Subcutaneous adipose tissue (tissue), 4 donors: ENCODE measurements around the gene BCL7A. TPM values are rescaled to one million over a fixed set of nuclear protein-coding genes. Genes with fewer than 3 reads are reported as not detected.

Experiments
- CTCF ChIP-seq: fragments of 450-650 bp; IDR thresholded peaks from one replicate; pipeline ENCODE4 v1.5.1; 2016; ENCODE audit warnings: low read depth, mild to moderate bottlenecking, control low read depth, antibody characterized with exemption, moderate library complexity
- total RNA-seq, 4 donors: library from RNA; depleted of rRNA; stranded (reverse); fragments of >200 nt; gene quantifications; one replicate each; pipeline ENCODE4 v1.1.0, GENCODE V29; 2016

The BCL7A gene
- total RNA-seq, 4 donors from 2014 or later = 2.1 to 7.3 (median 3.7) TPM

- no peak for TF ChIP-seq CTCF
Measured at GRCh38 chr12:121992059-121992879, 29.4 kb upstream of the BCL7A start.

- TF ChIP-seq CTCF = no peak
Measured at GRCh38 chr12:121996050-121996944, 25.4 kb upstream of the BCL7A start.

GRCh38 chr12:121996945-121997612, 24.6 kb upstream of the BCL7A start:
- no peak for TF ChIP-seq CTCF

GRCh38 chr12:122001466-122002209, 20.0 kb upstream of the BCL7A start:
- TF ChIP-seq CTCF = no peak

GRCh38 chr12:122003651-122004611, 17.8 kb upstream of the BCL7A start:
- TF ChIP-seq CTCF = no peak

GRCh38 chr12:122004633-122005071, 17.0 kb upstream of the BCL7A start:
- no peak for TF ChIP-seq CTCF
